Measurements from ENCODE around the gene SEPTIN11. TPM values are rescaled to one million over a fixed set of nuclear protein-coding genes. Genes with fewer than 3 reads are reported as not detected.

Gene SEPTIN11
- polyA plus RNA-seq, 1 donor (not counting 4 experiments of a cell fraction or from before 2014, with no cell fraction given): 99.3 TPM

DNA sequence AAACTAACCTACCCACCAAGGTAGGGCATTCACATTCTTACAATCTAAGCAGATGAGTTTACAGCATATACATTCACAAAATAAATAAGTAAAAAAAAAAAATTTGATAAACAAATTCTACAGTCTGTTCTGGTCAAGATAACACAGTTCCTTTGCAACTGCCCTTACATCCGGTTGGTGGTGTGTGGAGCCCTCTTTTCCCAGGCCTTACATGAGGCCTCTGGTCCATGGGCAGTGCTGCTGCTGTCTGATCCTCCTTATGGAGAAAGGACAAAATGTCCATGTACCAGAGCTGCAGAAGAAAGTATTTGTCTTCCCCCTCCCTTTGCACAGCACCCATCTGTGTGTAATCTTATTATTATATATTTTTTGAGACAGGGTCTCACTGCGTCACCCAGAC is 2.2 kb upstream of the SEPTIN11 start:
- Histone ChIP-seq H3K27ac (ENCODE audit: control insufficient read depth, insufficient read depth, low read length) (no peak overlapping the region), H3K36me3 (ENCODE audit: control insufficient read depth in 2 of 2, extremely low read depth in 1 of 2, insufficient read depth in 2 of 2, low read length in 2 of 2) (no peaks in the 10 kb centered on the region), H4K20me1 (ENCODE audit: control insufficient read depth, extremely low read depth, insufficient read depth, low read length) (no peaks in the 10 kb centered on the region), H3K9me1 (ENCODE audit: control insufficient read depth, extremely low read depth, insufficient read depth, low read length) (no peaks in the 10 kb centered on the region), H3K27me3 (ENCODE audit: control insufficient read depth, extremely low read depth, insufficient read depth, low read length) (no peaks in the 10 kb centered on the region), H3K79me2 (ENCODE audit: control insufficient read depth, insufficient read depth, low read length) (peaks cover 31% of the 10 kb centered on the region), H3K9ac (ENCODE audit: control insufficient read depth, extremely low read depth, insufficient read depth, low read length) (no peak overlapping the region), H2AFZ (ENCODE audit: control insufficient read depth, low read length) (no peak overlapping the region), H3K4me2 (ENCODE audit: control insufficient read depth, extremely low read depth, insufficient read depth, low read depth, low read length) (no peak overlapping the region), H3K4me1 (ENCODE audit: control insufficient read depth, extremely low read depth, insufficient read depth, low read length) (peaks cover 25% of the 10 kb centered on the region), H3K4me3 (ENCODE audit: control insufficient read depth in 2 of 3, extremely low read depth in 1 of 3, insufficient read depth in 2 of 3, low read depth in 1 of 3, low read length in 3 of 3) (no peak overlapping the region), H3K9me3 (ENCODE audit: control insufficient read depth, low read depth, low read length) (no peaks in the 10 kb centered on the region)
- FAIRE-seq: no peak
- TF ChIP-seq EZH2 (IDR thresholded peaks at IDR 0.05; ENCODE audit: low read length): no peak
- TF ChIP-seq, protein P1, sequence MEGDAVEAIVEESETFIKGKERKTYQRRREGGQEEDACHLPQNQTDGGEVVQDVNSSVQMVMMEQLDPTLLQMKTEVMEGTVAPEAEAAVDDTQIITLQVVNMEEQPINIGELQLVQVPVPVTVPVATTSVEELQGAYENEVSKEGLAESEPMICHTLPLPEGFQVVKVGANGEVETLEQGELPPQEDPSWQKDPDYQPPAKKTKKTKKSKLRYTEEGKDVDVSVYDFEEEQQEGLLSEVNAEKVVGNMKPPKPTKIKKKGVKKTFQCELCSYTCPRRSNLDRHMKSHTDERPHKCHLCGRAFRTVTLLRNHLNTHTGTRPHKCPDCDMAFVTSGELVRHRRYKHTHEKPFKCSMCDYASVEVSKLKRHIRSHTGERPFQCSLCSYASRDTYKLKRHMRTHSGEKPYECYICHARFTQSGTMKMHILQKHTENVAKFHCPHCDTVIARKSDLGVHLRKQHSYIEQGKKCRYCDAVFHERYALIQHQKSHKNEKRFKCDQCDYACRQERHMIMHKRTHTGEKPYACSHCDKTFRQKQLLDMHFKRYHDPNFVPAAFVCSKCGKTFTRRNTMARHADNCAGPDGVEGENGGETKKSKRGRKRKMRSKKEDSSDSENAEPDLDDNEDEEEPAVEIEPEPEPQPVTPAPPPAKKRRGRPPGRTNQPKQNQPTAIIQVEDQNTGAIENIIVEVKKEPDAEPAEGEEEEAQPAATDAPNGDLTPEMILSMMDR (optimal IDR thresholded peaks at IDR 0.05 in 1 of 3, IDR thresholded peaks at IDR 0.05 in 1 of 3, conservative IDR thresholded peaks at IDR 0.05 in 1 of 3; ENCODE audit: extremely low read depth in 1 of 3, insufficient read depth in 2 of 3, low read length in 3 of 3): no peak
- no peak for DNase-seq (ENCODE audit: low read depth, low spot score)
- dilution Hi-C loops (cut with MboI; ENCODE audit: extremely low pct_ligation_motif_present, low sequenced_read_pairs): no loop called here

DNA sequence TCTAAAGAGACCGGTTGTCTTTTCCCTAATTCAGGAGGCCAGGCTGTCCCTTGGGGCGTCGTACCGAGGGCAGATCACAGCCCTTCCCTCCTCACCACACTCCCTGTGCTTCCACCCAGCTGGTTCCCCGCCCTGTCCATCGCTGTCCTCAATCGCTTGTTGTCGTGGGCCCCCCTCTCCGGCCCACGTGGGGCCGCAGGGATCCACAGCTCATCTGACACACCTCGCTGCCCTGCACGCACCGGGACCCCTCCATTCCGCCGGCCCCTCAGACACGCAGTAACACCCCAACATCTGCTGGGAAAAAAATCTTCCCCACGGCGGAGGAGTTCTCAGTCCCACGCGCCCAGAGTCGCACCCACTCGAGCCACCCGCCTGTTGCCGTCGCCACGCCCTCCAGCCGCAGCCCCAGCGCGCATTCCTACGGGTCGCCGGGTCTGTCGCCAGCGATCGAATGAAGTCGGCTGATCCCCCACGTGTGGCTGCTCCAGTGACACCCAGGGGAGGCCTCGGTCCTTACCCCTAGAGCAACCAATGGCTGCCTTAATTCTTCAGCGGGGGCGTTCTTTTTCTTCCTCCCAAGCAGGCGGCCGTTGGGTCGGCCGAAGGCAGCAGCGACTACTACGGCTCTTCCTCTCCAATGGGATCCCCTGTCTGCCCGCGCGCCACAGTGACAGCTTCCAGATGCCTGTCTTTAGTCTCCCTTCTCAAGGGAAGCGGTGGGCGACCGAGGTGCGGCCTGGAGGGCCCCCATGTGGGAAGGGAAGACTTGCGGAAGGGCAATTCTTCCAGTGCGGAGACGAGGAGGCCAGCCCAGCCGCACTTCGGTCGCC is 893 bp upstream of the SEPTIN11 start:
- Histone ChIP-seq H3K4me2 (ENCODE audit: control insufficient read depth, extremely low read depth, insufficient read depth, low read depth, low read length) (peak overlapping the region; percentile 87), H4K20me1 (ENCODE audit: control insufficient read depth, extremely low read depth, insufficient read depth, low read length) (no peaks in the 10 kb centered on the region), H3K4me3 (ENCODE audit: control insufficient read depth in 2 of 3, extremely low read depth in 1 of 3, insufficient read depth in 2 of 3, low read depth in 1 of 3, low read length in 3 of 3) (peak overlapping the region; percentile 90 to 99 (median 92)), H3K9ac (ENCODE audit: control insufficient read depth, extremely low read depth, insufficient read depth, low read length) (peak overlapping the region; percentile 90), H3K79me2 (ENCODE audit: control insufficient read depth, insufficient read depth, low read length) (peaks cover 43% of the 10 kb centered on the region), H3K9me1 (ENCODE audit: control insufficient read depth, extremely low read depth, insufficient read depth, low read length) (no peaks in the 10 kb centered on the region), H3K27ac (ENCODE audit: control insufficient read depth, insufficient read depth, low read length) (peak overlapping the region; percentile 71), H2AFZ (ENCODE audit: control insufficient read depth, low read length) (peak overlapping the region; percentile 85), H3K4me1 (ENCODE audit: control insufficient read depth, extremely low read depth, insufficient read depth, low read length) (peaks cover 17% of the 10 kb centered on the region), H3K9me3 (ENCODE audit: control insufficient read depth, low read depth, low read length) (no peaks in the 10 kb centered on the region), H3K27me3 (ENCODE audit: control insufficient read depth, extremely low read depth, insufficient read depth, low read length) (no peaks in the 10 kb centered on the region), H3K36me3 (ENCODE audit: control insufficient read depth in 2 of 2, extremely low read depth in 1 of 2, insufficient read depth in 2 of 2, low read length in 2 of 2) (no peaks in the 10 kb centered on the region)
- dilution Hi-C loops (cut with MboI; ENCODE audit: extremely low pct_ligation_motif_present, low sequenced_read_pairs): no loop called here
- no peak for TF ChIP-seq EZH2 (IDR thresholded peaks at IDR 0.05; ENCODE audit: low read length)
- TF ChIP-seq, protein P1 (optimal IDR thresholded peaks at IDR 0.05 in 1 of 3, IDR thresholded peaks at IDR 0.05 in 1 of 3, conservative IDR thresholded peaks at IDR 0.05 in 1 of 3; ENCODE audit: extremely low read depth in 1 of 3, insufficient read depth in 2 of 3, low read length in 3 of 3): no peak
- no peak for FAIRE-seq
- DNase-seq (ENCODE audit: low read depth, low spot score): no peak

All from keratinocyte (primary cell).